Measurements from ENCODE around the gene GLCE.

The GLCE gene
- long read RNA-seq, donor 1, full-length matches to known transcripts = 11 of 41 reads
- long read RNA-seq, donor 1, partial matches to known transcripts = 25 of 41 reads
- long read RNA-seq, donor 1, other reads (novel, unspliced or antisense) = 5 of 41 reads
- long read RNA-seq, donor 2, full-length matches to known transcripts = 8 of 8 reads
- long read RNA-seq, donor 2, partial matches to known transcripts = 0 of 8 reads
- long read RNA-seq, donor 2, other reads (novel, unspliced or antisense) = 0 of 8 reads
- long read RNA-seq, donor 3, full-length matches to known transcripts = 8 of 28 reads
- long read RNA-seq, donor 3, partial matches to known transcripts = 20 of 28 reads
- long read RNA-seq, donor 3, other reads (novel, unspliced or antisense) = 0 of 28 reads
- long read RNA-seq, donor 4, full-length matches to known transcripts = 8 of 8 reads
- long read RNA-seq, donor 4, partial matches to known transcripts = 0 of 8 reads
- long read RNA-seq, donor 4, other reads (novel, unspliced or antisense) = 0 of 8 reads
- long read RNA-seq, donor 5, full-length matches to known transcripts = 6 of 20 reads
- long read RNA-seq, donor 5, partial matches to known transcripts = 14 of 20 reads
- long read RNA-seq, donor 5, other reads (novel, unspliced or antisense) = 0 of 20 reads
- long read RNA-seq, donor 6, full-length matches to known transcripts = 14 of 46 reads
- long read RNA-seq, donor 6, partial matches to known transcripts = 32 of 46 reads
- long read RNA-seq, donor 6, other reads (novel, unspliced or antisense) = 0 of 46 reads
- long read RNA-seq, donor 7 = 0 reads
- long read RNA-seq, donor 8, full-length matches to known transcripts = 9 of 9 reads
- long read RNA-seq, donor 8, partial matches to known transcripts = 0 of 9 reads
- long read RNA-seq, donor 8, other reads (novel, unspliced or antisense) = 0 of 9 reads

- DNase-seq = peak; percentile 94
These were observed at the start of gene GLCE for GRCh38 chr15:69160141-69160993. Gene GLCE (plus strand): TSS chr15:69160635. CDS start chr15:69255807, 95,172 bp downstream.

- DNase-seq = peak; percentile 46
These were observed 46.0 kb upstream of the GLCE start for GRCh38 chr15:69114331-69114928.

GRCh38 chr15:69115031-69115430 lies 45.4 kb upstream of the GLCE start:
- DNase-seq = no peak

GRCh38 chr15:69116391-69116790 lies 44.0 kb upstream of the GLCE start:
- no peak for DNase-seq

- DNase-seq = peak; percentile 34
These were observed 43.0 kb upstream of the GLCE start for GRCh38 chr15:69117431-69117871.

GRCh38 chr15:69118089-69118488 lies 42.3 kb upstream of the GLCE start:
- DNase-seq = peak; percentile 31

- DNase-seq = no peak
These were observed 41.4 kb upstream of the GLCE start for GRCh38 chr15:69119001-69119400.

- no peak for DNase-seq
These were observed 40.6 kb upstream of the GLCE start for GRCh38 chr15:69119683-69120395.

- no peak for DNase-seq
These were observed 39.7 kb upstream of the GLCE start for GRCh38 chr15:69120732-69121131.

- DNase-seq = no peak
These were observed 39.1 kb upstream of the GLCE start for GRCh38 chr15:69121198-69121828.

- DNase-seq = no peak
These were observed 35.2 kb upstream of the GLCE start for GRCh38 chr15:69125236-69125635.

- no peak for DNase-seq
These were observed 34.4 kb upstream of the GLCE start for GRCh38 chr15:69126054-69126469.

GRCh38 chr15:69127306-69127705 lies 33.1 kb upstream of the GLCE start:
- no peak for DNase-seq

GRCh38 chr15:69128667-69129311 lies 31.6 kb upstream of the GLCE start:
- DNase-seq = no peak

- DNase-seq = no peak
These were observed 28.8 kb upstream of the GLCE start for GRCh38 chr15:69131362-69132220.

GRCh38 chr15:69132430-69132829 lies 28.0 kb upstream of the GLCE start:
- DNase-seq = no peak

- no peak for DNase-seq
These were observed 27.2 kb upstream of the GLCE start for GRCh38 chr15:69132977-69133861.

All from right kidney (tissue), 9 donors.